H1 (cell line): Measurements from ENCODE around the gene SMIM35. TPM values are rescaled to one million over a fixed set of nuclear protein-coding genes. Genes with fewer than 3 reads are reported as not detected.
A peak's percentile ranks its signal among the peaks of the same experiment; 100 is the strongest.

Experiments
- CTCF ChIA-PET: fragments of 300-600 bp; sonication (Branson Sonifier 250); formaldehyde crosslinking; loops from one replicate; lab custom pipeline; 2021; ENCODE audit not compliant: partially characterized antibody; lab: Charles Lee
- POLR2A ChIA-PET: fragments of 300-600 bp; sonication (Branson Sonifier 250); formaldehyde crosslinking; loops from one replicate; lab custom pipeline; 2021; ENCODE audit warnings: inconsistent platforms; ENCODE audit not compliant: partially characterized antibody; lab: Charles Lee
- DNase-seq, 2 experiments: peaks; one replicate each; pipeline versions ENCODE4 v3.0.0 to v3.0.0-alpha.2; 2010 to 2022; ENCODE audit warnings: low spot score in 2 of 2, low read depth in 1 of 2, mixed read lengths in 1 of 2
- FAIRE-seq: peaks from 2 replicates; lab custom pipeline; 2011; peaks lifted over from hg19 to GRCh38; lab: Jason Lieb, UNC
- H2AFZ ChIP-seq: 2 replicates; pipeline ENCODE4 v1.8.1; 2012; ENCODE audit warnings: low read length, inconsistent platforms
- H2AK5ac ChIP-seq: 2 replicates; pipeline ENCODE4 v1.6.1; 2013; ENCODE audit warnings: low read depth, low read length
- H2BK120ac ChIP-seq: replicated peaks from 2 replicates; pipeline ENCODE3; 2013; ENCODE audit warnings: low read depth, low read length, inconsistent platforms
- H2BK12ac ChIP-seq: 2 replicates; pipeline ENCODE4 v1.6.1; 2013; ENCODE audit warnings: low read depth, low read length
- H2BK15ac ChIP-seq: 2 replicates; pipeline ENCODE4 v1.6.1; 2013; ENCODE audit warnings: low read length
- H2BK20ac ChIP-seq: 2 replicates; pipeline ENCODE4 v1.6.1; 2013; ENCODE audit warnings: low read length
- H2BK5ac ChIP-seq: 2 replicates; pipeline ENCODE4 v1.6.1; 2013; ENCODE audit warnings: low read depth, low read length
- H3K14ac ChIP-seq: 2 replicates; pipeline ENCODE4 v1.6.1; 2013; ENCODE audit warnings: inconsistent platforms; ENCODE audit not compliant: insufficient read length
- H3K18ac ChIP-seq: 2 replicates; pipeline ENCODE4 v1.6.1; 2013; ENCODE audit warnings: low read length; ENCODE audit errors: extremely low read depth
- H3K23ac ChIP-seq: 2 replicates; pipeline ENCODE4 v1.6.1; 2013; ENCODE audit warnings: inconsistent platforms; ENCODE audit not compliant: insufficient read length
- H3K23me2 ChIP-seq: 2 replicates; pipeline ENCODE4 v1.6.1; 2013; ENCODE audit warnings: low read depth, low read length
- H3K27ac ChIP-seq: 2 replicates; pipeline ENCODE4 v1.6.1; 2011; ENCODE audit warnings: low read depth, low read length, inconsistent platforms
- H3K27me3 ChIP-seq, 4 experiments: replicated peaks in 1 of 4; 1 replicate in 1 of 4; 2 replicates in 3 of 4; pipeline versions ENCODE4 v1.6.1 to v1.8.1; 2011 to 2013; ENCODE audit warnings: low read length in 3 of 4, mild to moderate bottlenecking in 3 of 4, inconsistent platforms in 2 of 4, mixed read lengths in 2 of 4, moderate library complexity in 1 of 4; ENCODE audit not compliant: control insufficient read depth in 3 of 4, insufficient read depth in 3 of 4; ENCODE audit errors: extremely low read depth in 1 of 4
- H3K36me3 ChIP-seq, 4 experiments: 2 replicates each; pipeline versions ENCODE4 v1.6.1 to v1.8.1; 2011 to 2013; ENCODE audit warnings: mild to moderate bottlenecking in 4 of 4, low read length in 3 of 4, moderate library complexity in 2 of 4, control low read depth in 1 of 4, inconsistent platforms in 1 of 4; ENCODE audit not compliant: insufficient read depth in 4 of 4, control insufficient read depth in 2 of 4
- H3K4ac ChIP-seq: replicated peaks from 2 replicates; pipeline ENCODE3; 2013; ENCODE audit warnings: low read length, low read depth, mixed read lengths, inconsistent platforms; ENCODE audit not compliant: insufficient read length
- H3K4me1 ChIP-seq, 4 experiments: replicated peaks in 1 of 4; 1 replicate in 1 of 4; 2 replicates in 3 of 4; pipeline versions ENCODE4 v1.6.1 to v1.8.1; 2011 to 2013; ENCODE audit warnings: low read length in 3 of 4, inconsistent platforms in 2 of 4, mixed read lengths in 1 of 4; ENCODE audit not compliant: insufficient read depth in 4 of 4, control insufficient read depth in 3 of 4
- H3K4me2 ChIP-seq, 2 experiments: 2 replicates each; pipeline versions ENCODE4 v1.6.1 to v1.8.1; 2011 to 2013; ENCODE audit warnings: low read depth in 2 of 2, low read length in 2 of 2, control low read depth in 1 of 2, inconsistent platforms in 1 of 2, mild to moderate bottlenecking in 1 of 2; ENCODE audit not compliant: insufficient read depth in 1 of 2
- H3K4me3 ChIP-seq, 4 experiments: fragments of 200-600, 300-600 bp in 1 of 4; sonication (generic), shearing (Covaris generic), sonication (Bioruptor Twin) in 1 of 4; 2 replicates each; pipeline versions ENCODE4 v1.5.1 to v1.8.1; 2011 to 2016; ENCODE audit warnings: low read length in 4 of 4, low read depth in 3 of 4, control low read depth in 2 of 4, inconsistent platforms in 2 of 4, mild to moderate bottlenecking in 2 of 4, mixed read lengths in 1 of 4, moderate library complexity in 1 of 4; ENCODE audit not compliant: insufficient read depth in 2 of 4; ENCODE audit errors: extremely low read depth in 1 of 4
- H3K56ac ChIP-seq: replicated peaks from 2 replicates; pipeline ENCODE3; 2013; ENCODE audit warnings: low read depth, mild to moderate bottlenecking, mixed read lengths, low read length, inconsistent platforms; ENCODE audit not compliant: insufficient read length
- H3K79me1 ChIP-seq: 2 replicates; pipeline ENCODE4 v1.6.1; 2013; ENCODE audit warnings: low read depth, low read length, control low read depth
- H3K79me2 ChIP-seq, 2 experiments: 2 replicates each; pipeline versions ENCODE4 v1.6.1 to v1.8.1; 2012 to 2013; ENCODE audit warnings: low read length in 2 of 2, mild to moderate bottlenecking in 2 of 2, inconsistent platforms in 1 of 2; ENCODE audit not compliant: insufficient read depth in 2 of 2, control insufficient read depth in 1 of 2
- H3K9ac ChIP-seq, 4 experiments: replicated peaks in 1 of 4; 1 replicate in 1 of 4; 2 replicates in 3 of 4; pipeline versions ENCODE4 v1.6.1 to v1.8.1; 2011 to 2013; ENCODE audit warnings: low read depth in 3 of 4, low read length in 3 of 4, control low read depth in 2 of 4, mild to moderate bottlenecking in 2 of 4, moderate library complexity in 2 of 4, inconsistent platforms in 1 of 4; ENCODE audit errors: extremely low read depth in 1 of 4
- H3K9me3 ChIP-seq, 2 experiments: 2 replicates each; pipeline versions ENCODE4 v1.6.1 to v1.8.1; 2012 to 2013; ENCODE audit warnings: mild to moderate bottlenecking in 2 of 2, moderate library complexity in 2 of 2, control low read depth in 1 of 2, inconsistent platforms in 1 of 2, low read depth in 1 of 2, low read length in 1 of 2, mixed read lengths in 1 of 2; ENCODE audit not compliant: insufficient read depth in 2 of 2
- H4K20me1 ChIP-seq, 2 experiments: replicated peaks in 1 of 2; 2 replicates each; pipeline versions ENCODE3 to v1.8.1; 2011 to 2013; ENCODE audit warnings: inconsistent platforms in 2 of 2, low read length in 2 of 2, mild to moderate bottlenecking in 1 of 2; ENCODE audit not compliant: insufficient read depth in 2 of 2, control insufficient read depth in 1 of 2
- H4K5ac ChIP-seq: 2 replicates; pipeline ENCODE4 v1.6.1; 2013; ENCODE audit warnings: low read length, low read depth, mixed read lengths, inconsistent platforms; ENCODE audit not compliant: insufficient read length
- H4K8ac ChIP-seq: 2 replicates; pipeline ENCODE4 v1.8.0; 2013; ENCODE audit warnings: mild to moderate bottlenecking, moderate library complexity, low read length, inconsistent platforms; ENCODE audit not compliant: insufficient read depth; ENCODE audit errors: extremely low read depth
- H4K91ac ChIP-seq: replicated peaks from 2 replicates; pipeline ENCODE3; 2013; ENCODE audit warnings: low read length, mixed read lengths, inconsistent platforms; ENCODE audit not compliant: insufficient read length
- BRCA1 ChIP-seq: IDR thresholded peaks from 2 replicates; pipeline ENCODE4 v1.6.1; 2012; ENCODE audit warnings: low read depth, low read length, improper control_type of control experiment
- MAFK ChIP-seq: IDR thresholded peaks from 2 replicates; pipeline ENCODE4 v1.6.1; 2012; ENCODE audit warnings: low read depth, mild to moderate bottlenecking, improper control_type of control experiment, low read length
- NRF1 ChIP-seq: IDR thresholded peaks from 2 replicates; pipeline ENCODE4 v1.6.1; 2011; ENCODE audit warnings: mild to moderate bottlenecking, low read depth, low read length, improper control_type of control experiment
- POLR2AphosphoS5 ChIP-seq: IDR thresholded peaks from 2 replicates; pipeline ENCODE4 v1.6.1; 2011; ENCODE audit warnings: low read depth, low read length
- RNF2 ChIP-seq: fragments of 200-900, 300-1000 bp; sonication (generic); IDR thresholded peaks from 2 replicates; pipeline ENCODE4 v1.7.1; 2016; ENCODE audit warnings: borderline replicate concordance, low read depth, mild to moderate bottlenecking, antibody characterized with exemption, low read length; ENCODE audit not compliant: poor library complexity, severe bottlenecking; ENCODE audit errors: missing control alignments
- SP4 ChIP-seq: IDR thresholded peaks from 2 replicates; pipeline ENCODE4 v1.6.1; 2012; ENCODE audit warnings: low read length, inconsistent platforms
- SUZ12 ChIP-seq: fragments of 200-600 bp; sonication (generic); IDR thresholded peaks from 2 replicates; pipeline ENCODE4 v1.6.1; 2012; ENCODE audit warnings: mild to moderate bottlenecking, inconsistent platforms, low read length, moderate library complexity, mixed read lengths
- WGBS, 2 experiments: shearing (Covaris generic) in 1 of 2; methylation state at CpG; one replicate each; pipeline versions ENCODE4 v1.1.6 to v1.1.7; 2013 to 2015; ENCODE audit warnings: low lambda C conversion rate in 2 of 2, mixed read lengths in 2 of 2, inconsistent platforms in 1 of 2, low coverage in 1 of 2, missing lambda C conversion rate in 1 of 2; ENCODE audit not compliant: insufficient replicate concordance in 2 of 2, insufficient coverage in 1 of 2, insufficient read length in 1 of 2; ENCODE audit errors: extremely low coverage in 1 of 2, missing lambda C conversion rate in 1 of 2; 5-methylcytosine and 5-hydroxymethylcytosine counted together
- polyA plus RNA-seq, 7 experiments: library from polyadenylated mRNA; depleted of rRNA in 3 of 7; stranded (reverse) in 5 of 7; unstranded in 2 of 7; fragments of >200 nt in 5 of 7; fragments of 200-250 nt in 2 of 7; gene quantifications; 1 replicate in 5 of 7; 2 replicates in 1 of 7; 4 replicates in 1 of 7; pipeline versions ENCODE4 v1.2.1 to v1.2.3, GENCODE V29; 2011 to 2013; ENCODE audit warnings: missing spikeins in 2 of 7, mixed read lengths in 2 of 7
- total RNA-seq: library from RNA; stranded (reverse); fragmentation: NEBNext Ultra II Directional; extraction: Animal tissue kit (Norgen Biotek cat#: 25700); gene quantifications from 2 replicates; pipeline ENCODE4 v1.2.1, GENCODE V29; 2021
- TF ChIP-seq, protein P1 (sequence below): IDR thresholded peaks from 2 replicates; pipeline ENCODE4 v1.6.1; 2011; ENCODE audit warnings: low read depth, mild to moderate bottlenecking, low read length; ENCODE audit not compliant: insufficient read depth

Gene SMIM35
- total and polyA plus RNA-seq, 2 of the 8 experiments (the other 6 are each of a cell fraction or from before 2014, with no cell fraction given) = not detected

- peaks cover 0 to 13% (median 7%) of the 10 kb centered on the region in 4 experiments; a peak in 6 of 7 replicates for H3K4me1 ChIP-seq
- H3K4ac ChIP-seq = no peak overlapping the region
- DNase-seq = no peak
- ChIA-PET CTCF (interaction anchor here (1.1 to 1.3 kb wide), 3 partner anchors 8 to 24 kb away, joined by 3 to 5 read pairs (median 3); partner anchors contain the start of gene SMIM35), POLR2A (no interaction called here)
- no peak overlapping the region for H2BK120ac ChIP-seq
- no peak for FAIRE-seq
- no peak overlapping the region for H2BK12ac ChIP-seq
- H3K9me3 ChIP-seq = no peaks in the 10 kb centered on the region
- no peak overlapping the region for H4K5ac ChIP-seq
- H2AK5ac ChIP-seq = no peak overlapping the region
- no peak overlapping the region for H3K18ac ChIP-seq
- H2AFZ ChIP-seq = no peak overlapping the region
- 87% methylated on average over 4 of the region's 4 CpGs; no CpG with 5 or more reads in 1 of the 2 experiments for WGBS, 2 experiments
- no peak overlapping the region for H3K4me2 ChIP-seq
- H3K36me3 ChIP-seq = no peaks in the 10 kb centered on the region
- no peaks in the 10 kb centered on the region for H3K79me1 ChIP-seq
- no peak overlapping the region for H3K23ac ChIP-seq
- no peak overlapping the region for H3K4me3 ChIP-seq
- peak overlapping the region; percentile 75; the same call in 1 of the 2 replicates for H2BK15ac ChIP-seq
- peaks cover 2% of the 10 kb centered on the region; the same call in 1 of the 2 replicates for H3K23me2 ChIP-seq
- H3K14ac ChIP-seq = no peak overlapping the region
- no peaks in the 10 kb centered on the region; a peak in 1 of 7 replicates for H3K27me3 ChIP-seq
- no peak overlapping the region for H4K8ac ChIP-seq
- H3K27ac ChIP-seq = no peak overlapping the region
- no peak overlapping the region for H2BK5ac ChIP-seq
- H3K56ac ChIP-seq = no peak overlapping the region
- no peak overlapping the region for H3K9ac ChIP-seq
- H4K20me1 ChIP-seq = no peaks in the 10 kb centered on the region
- no peaks in the 10 kb centered on the region for H3K79me2 ChIP-seq
- no peak overlapping the region for H2BK20ac ChIP-seq
- TF ChIP-seq SP4 (no peak), MAFK (no peak), NRF1 (no peak), POLR2AphosphoS5 (no peak), RNF2 (no peak), BRCA1 (no peak), SUZ12 (no peak)
- TF ChIP-seq, protein P1, sequence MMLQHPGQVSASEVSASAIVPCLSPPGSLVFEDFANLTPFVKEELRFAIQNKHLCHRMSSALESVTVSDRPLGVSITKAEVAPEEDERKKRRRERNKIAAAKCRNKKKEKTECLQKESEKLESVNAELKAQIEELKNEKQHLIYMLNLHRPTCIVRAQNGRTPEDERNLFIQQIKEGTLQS = no peak
- TF ChIP-seq, all 59 proteins: peak for 0
- H4K91ac ChIP-seq = no peak overlapping the region
Observed at GRCh38 chr11:118095493-118095892, 8.7 kb upstream of the SMIM35 start.
